ENCODE data around the gene SERPINA6. TPM values are rescaled to one million over a fixed set of nuclear protein-coding genes. Genes with fewer than 3 reads are reported as not detected.
"Not testable (repeated sequence)": the region's sequence is repeated elsewhere in the genome, so short reads cannot be mapped to it uniquely, and the experiment has no call there.

SERPINA6 gene
- total RNA-seq, 2 experiments from 2014 or later = not detected

GRCh38 chr14:94364037-94364436, 40.9 kb upstream of the SERPINA6 start:
- Mint-ChIP-seq H3K27ac (no peak overlapping the region), H3K9me3 (ENCODE audit: low read depth) (no peaks in the 10 kb centered on the region), H3K27me3 (peaks cover 5% of the 10 kb centered on the region), H3K4me1 (no peaks in the 10 kb centered on the region), H3K36me3 (ENCODE audit: low read depth) (no peaks in the 10 kb centered on the region), H3K4me3 (no peak overlapping the region)
- DNase-seq = no peak
- intact Hi-C loops (cut with DNase I, micrococcal nuclease) = loop anchor here in 1 of 2 experiments (1.0 kb wide), 1 partner anchor 16 kb away; no protein-coding TSS in a partner anchor
- ChIA-PET POLR2A (no interaction called here), CTCF (no interaction called here)
- no peak for ATAC-seq

DNA sequence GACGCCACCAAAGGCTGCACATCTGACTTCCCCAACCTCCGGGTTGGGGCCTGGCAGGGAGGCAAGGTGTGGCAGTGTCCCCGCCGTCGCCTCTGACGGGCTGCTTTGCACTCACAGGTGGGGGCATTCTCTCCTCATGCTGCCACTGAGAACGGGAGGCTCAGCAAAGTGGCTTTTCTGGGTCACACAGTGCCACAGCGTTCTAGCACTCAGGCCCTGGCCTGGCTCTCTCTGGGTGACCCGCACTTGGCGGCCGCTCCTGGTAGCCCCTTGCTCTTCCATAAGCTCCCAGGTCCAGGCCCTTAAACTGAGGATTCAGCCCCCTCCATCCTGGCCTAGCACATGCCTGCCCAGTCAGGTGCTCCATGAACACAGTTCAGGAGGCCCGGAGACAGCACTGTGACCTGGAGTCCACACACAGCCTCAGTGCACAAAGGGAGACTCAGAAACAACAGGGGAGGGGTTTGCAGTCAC, 40.1 kb upstream of the SERPINA6 start:
- no peak overlapping the region for H3K27ac Mint-ChIP-seq
- CTCF ChIA-PET = no interaction called here
- no peaks in the 10 kb centered on the region for H3K36me3 Mint-ChIP-seq (ENCODE audit: low read depth)
- ATAC-seq (no peak), DNase-seq (no peak)
- peaks cover under 1% of the 10 kb centered on the region for H3K4me1 Mint-ChIP-seq
- no peaks in the 10 kb centered on the region for H3K9me3 Mint-ChIP-seq (ENCODE audit: low read depth)
- POLR2A ChIA-PET = no interaction called here
- H3K4me3 Mint-ChIP-seq = no peak overlapping the region
- intact Hi-C loops (cut with DNase I, micrococcal nuclease) = no loop called here
- peaks cover 5% of the 10 kb centered on the region for H3K27me3 Mint-ChIP-seq

DNA sequence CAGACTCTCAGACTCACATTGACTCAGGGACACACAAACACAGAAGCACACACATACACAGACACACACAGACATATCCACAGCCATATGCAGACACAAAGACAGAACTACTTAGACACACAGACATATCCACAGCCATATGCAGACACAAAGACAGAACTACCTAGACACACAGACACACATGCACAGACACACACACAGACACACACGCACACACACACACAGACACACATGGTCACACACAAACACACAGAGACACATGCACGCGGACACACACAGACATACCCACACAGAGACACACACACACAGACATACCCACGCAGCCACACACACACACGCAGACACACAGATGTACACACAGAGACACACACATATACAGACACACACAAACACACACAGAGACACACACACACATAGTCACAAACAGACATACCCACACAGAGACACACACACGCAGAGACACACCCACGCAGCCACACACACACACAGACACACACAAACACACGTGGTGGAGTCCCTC, 39.5 kb upstream of the SERPINA6 start:
- intact Hi-C loops (cut with DNase I, micrococcal nuclease) = no loop called here
- CTCF ChIA-PET = no interaction called here
- no peak for DNase-seq
- POLR2A ChIA-PET = no interaction called here
- H3K4me1 Mint-ChIP-seq = peaks cover 5% of the 10 kb centered on the region
- no peaks in the 10 kb centered on the region for H3K9me3 Mint-ChIP-seq (ENCODE audit: low read depth)
- no peaks in the 10 kb centered on the region for H3K36me3 Mint-ChIP-seq (ENCODE audit: low read depth)
- H3K27ac Mint-ChIP-seq = peak overlapping the region; percentile 3
- ATAC-seq = no peak
- H3K27me3 Mint-ChIP-seq = peaks cover 7% of the 10 kb centered on the region
- no peak overlapping the region for H3K4me3 Mint-ChIP-seq

DNA sequence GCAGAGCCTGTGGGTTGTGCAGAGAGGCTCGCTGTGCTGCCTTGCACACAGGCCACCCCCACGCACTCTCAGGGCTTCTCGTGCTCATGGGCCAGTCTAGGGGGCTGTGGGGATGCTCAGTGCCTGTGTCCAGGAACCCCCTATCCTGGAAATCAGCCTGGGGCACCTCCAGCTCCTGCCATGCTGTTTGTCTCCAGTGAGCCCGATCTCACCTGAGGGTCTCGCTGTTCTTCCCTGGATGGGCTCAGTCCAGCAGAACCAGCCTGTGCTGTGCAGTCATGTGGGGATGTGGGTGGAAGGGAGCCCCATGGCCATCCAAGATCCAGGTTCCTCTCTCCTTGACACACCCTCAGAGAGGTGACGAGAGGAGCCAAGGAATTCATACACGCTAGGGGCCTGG, 38.5 kb upstream of the SERPINA6 start:
- H3K4me3 Mint-ChIP-seq = no peak overlapping the region
- H3K27ac Mint-ChIP-seq = no peak overlapping the region
- POLR2A ChIA-PET = no interaction called here
- H3K36me3 Mint-ChIP-seq (ENCODE audit: low read depth) = no peaks in the 10 kb centered on the region
- ATAC-seq = no peak
- intact Hi-C loops (cut with DNase I, micrococcal nuclease) = no loop called here
- no peak for DNase-seq
- CTCF ChIA-PET = interaction anchor here (0.6 to 1.1 kb wide), 2 partner anchors 13 to 327 kb away, joined by 3 to 4 read pairs; no protein-coding TSS in a partner anchor
- peaks cover 7% of the 10 kb centered on the region for H3K4me1 Mint-ChIP-seq
- H3K9me3 Mint-ChIP-seq (ENCODE audit: low read depth) = peaks cover under 1% of the 10 kb centered on the region
- peaks cover 7% of the 10 kb centered on the region for H3K27me3 Mint-ChIP-seq

- intact Hi-C loops (cut with DNase I, micrococcal nuclease) = no loop called here
- Mint-ChIP-seq H3K9me3 (ENCODE audit: low read depth) (peaks cover 5% of the 10 kb centered on the region), H3K27me3 (peaks cover 11% of the 10 kb centered on the region), H3K27ac (no peak overlapping the region), H3K36me3 (ENCODE audit: low read depth) (no peaks in the 10 kb centered on the region), H3K4me1 (peaks cover 13% of the 10 kb centered on the region), H3K4me3 (no peak overlapping the region)
- ATAC-seq (no peak), DNase-seq (no peak)
- CTCF ChIA-PET = interaction anchor here (1.1 to 1.5 kb wide), 2 partner anchors 12 kb away, joined by 3 to 4 read pairs; no protein-coding TSS in a partner anchor
- POLR2A ChIA-PET = no interaction called here
Measured at GRCh38 chr14:94360945-94361565, 37.9 kb upstream of the SERPINA6 start.

DNA sequence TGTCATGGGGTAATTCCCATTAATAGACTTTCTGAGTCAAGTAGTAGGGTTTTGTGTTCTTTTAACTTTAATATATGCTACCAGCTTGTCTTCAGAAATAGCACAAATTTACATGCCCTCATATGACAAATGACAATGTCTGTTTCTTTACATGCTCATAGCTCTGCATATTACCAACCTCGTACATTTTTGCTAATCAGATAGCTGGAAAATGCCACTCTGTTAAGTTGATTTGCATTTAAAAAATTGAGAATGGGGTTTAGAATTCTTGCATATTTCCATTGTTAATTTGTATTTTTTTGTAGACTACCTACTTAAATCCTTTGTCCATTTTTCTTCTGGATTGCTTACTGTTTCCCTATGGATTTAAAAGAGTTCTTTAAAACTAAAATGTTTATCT, 34.0 kb upstream of the SERPINA6 start:
- POLR2A ChIA-PET = interaction anchor here (0.6 to 1.2 kb wide), 5 partner anchors 11 to 131 kb away, joined by 3 to 6 read pairs (median 4); no protein-coding TSS in a partner anchor

DNA sequence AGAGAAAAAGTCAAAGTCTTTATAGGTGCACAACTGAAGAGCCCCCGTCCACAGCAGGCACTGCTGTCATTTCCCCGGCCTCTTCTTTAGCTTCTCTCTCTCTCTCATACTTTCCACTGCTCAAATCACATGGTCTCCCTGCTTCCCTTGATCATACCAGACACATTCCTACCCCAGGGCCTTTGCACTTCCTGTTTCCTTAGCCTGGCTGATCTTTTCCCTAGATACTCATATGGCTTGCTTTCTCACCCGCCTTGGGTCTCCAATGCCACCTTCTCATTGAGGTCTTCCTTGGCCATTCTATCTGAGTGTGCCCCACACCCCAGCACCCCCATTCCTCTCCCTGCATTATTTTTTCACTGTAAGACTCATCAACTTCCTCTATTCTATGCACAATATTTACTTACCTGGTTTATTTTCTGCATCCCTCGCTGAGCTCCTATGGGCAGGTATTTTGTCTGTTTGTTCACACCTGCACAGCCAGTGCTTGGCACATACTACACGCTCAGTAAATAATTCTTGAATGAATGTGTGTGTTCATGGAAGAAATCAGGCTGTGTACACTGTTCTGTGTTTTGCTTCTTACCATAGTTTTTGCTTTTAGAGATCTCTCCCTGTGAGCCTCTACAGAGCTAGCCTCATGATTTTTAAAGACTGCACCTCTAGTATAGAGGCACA, 33.4 kb upstream of the SERPINA6 start:
- peaks cover 21% of the 10 kb centered on the region for H3K9me3 Mint-ChIP-seq (ENCODE audit: low read depth)
- no peak overlapping the region for H3K4me3 Mint-ChIP-seq
- H3K27ac Mint-ChIP-seq = peak overlapping the region; percentile 49
- ATAC-seq (no peak), DNase-seq (no peak)
- H3K27me3 Mint-ChIP-seq = peaks cover 6% of the 10 kb centered on the region
- POLR2A ChIA-PET = interaction anchor here (0.6 to 1.2 kb wide), 5 partner anchors 10 to 131 kb away, joined by 3 to 6 read pairs (median 4); no protein-coding TSS in a partner anchor
- CTCF ChIA-PET = interaction anchor here (0.6 to 1.5 kb wide), 4 partner anchors 15 to 333 kb away, joined by 3 to 4 read pairs (median 4); no protein-coding TSS in a partner anchor
- intact Hi-C loops (cut with DNase I, micrococcal nuclease) = loop anchor here (5.0 kb wide), 2 partner anchors 56 to 131 kb away; no protein-coding TSS in a partner anchor
- peaks cover 16% of the 10 kb centered on the region for H3K36me3 Mint-ChIP-seq (ENCODE audit: low read depth)
- peaks cover 47% of the 10 kb centered on the region for H3K4me1 Mint-ChIP-seq

More for the DNA sequence above, 34.0 kb upstream of the SERPINA6 start:
- no peak overlapping the region for H3K27ac Mint-ChIP-seq
- intact Hi-C loops (cut with DNase I, micrococcal nuclease) = loop anchor here (5.0 kb wide), 2 partner anchors 55 to 130 kb away; no protein-coding TSS in a partner anchor
- peaks cover 41% of the 10 kb centered on the region for H3K4me1 Mint-ChIP-seq
- H3K36me3 Mint-ChIP-seq (ENCODE audit: low read depth) = peaks cover 10% of the 10 kb centered on the region
- CTCF ChIA-PET = interaction anchor here (0.6 to 1.3 kb wide), 4 partner anchors 14 to 334 kb away, joined by 3 to 4 read pairs (median 3); no protein-coding TSS in a partner anchor
- H3K27me3 Mint-ChIP-seq = peaks cover 6% of the 10 kb centered on the region
- no peak overlapping the region for H3K4me3 Mint-ChIP-seq
- peaks cover 15% of the 10 kb centered on the region for H3K9me3 Mint-ChIP-seq (ENCODE audit: low read depth)
- DNase-seq (no peak), ATAC-seq (no peak)

- POLR2A ChIA-PET = interaction anchor here (1.2 kb wide), 2 partner anchors 9 to 35 kb away, joined by 4 to 5 read pairs; no protein-coding TSS in a partner anchor
- peak; percentile 16 for ATAC-seq
- intact Hi-C loops (cut with DNase I, micrococcal nuclease) = loop anchor here (1.0 to 5.0 kb wide), 5 partner anchors 9 to 194 kb away; no protein-coding TSS in a partner anchor
Measured at GRCh38 chr14:94355191-94355794, 32.2 kb upstream of the SERPINA6 start.

DNA sequence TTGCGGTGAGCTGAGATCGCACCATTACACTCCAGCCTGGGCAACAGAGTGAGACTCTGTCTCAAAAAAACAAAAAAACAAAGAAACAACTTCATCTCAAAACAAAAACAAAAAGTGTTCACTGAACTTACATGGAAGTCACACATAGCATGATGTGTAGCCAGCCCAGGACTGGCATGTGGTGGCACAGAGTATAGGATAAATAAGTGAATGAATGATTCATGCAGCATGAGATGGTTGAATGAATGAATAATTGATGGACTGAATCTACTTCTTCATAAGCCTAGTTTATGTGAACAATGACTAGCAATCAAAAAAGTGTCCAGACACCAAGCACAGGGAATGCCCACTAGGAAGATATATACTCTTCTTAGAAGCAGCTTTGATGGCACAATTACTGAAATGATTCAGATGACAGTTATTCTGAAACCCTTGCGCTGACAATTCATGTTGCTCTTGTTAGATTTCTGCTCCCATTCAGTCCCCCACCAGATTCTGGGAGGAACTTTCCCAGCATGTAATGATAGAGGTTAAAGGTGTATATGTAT, 31.6 kb upstream of the SERPINA6 start:
- ATAC-seq = peak; percentile 70

More at GRCh38 chr14:94355191-94355794, 32.2 kb upstream of the SERPINA6 start:
- Mint-ChIP-seq H3K27me3 (peaks cover 6% of the 10 kb centered on the region), H3K4me3 (no peak overlapping the region), H3K9me3 (ENCODE audit: low read depth) (peaks cover 24% of the 10 kb centered on the region), H3K4me1 (peaks cover 58% of the 10 kb centered on the region), H3K27ac (peak overlapping the region; percentile 84), H3K36me3 (ENCODE audit: low read depth) (peaks cover 20% of the 10 kb centered on the region)
- CTCF ChIA-PET = interaction anchor here (0.7 to 1.5 kb wide), 2 partner anchors 68 to 1429 kb away, joined by 3 to 4 read pairs; no protein-coding TSS in a partner anchor
- peak; percentile 65 for DNase-seq

GRCh38 chr14:94354190-94354589, 31.1 kb upstream of the SERPINA6 start:
- H3K27me3 Mint-ChIP-seq; intact Hi-C loops (cut with DNase I, micrococcal nuclease); ATAC-seq; POLR2A ChIA-PET; H3K4me3 Mint-ChIP-seq; DNase-seq; CTCF ChIA-PET: not testable (repeated sequence)
- peaks cover 24% of the 10 kb centered on the region for H3K9me3 Mint-ChIP-seq (ENCODE audit: low read depth)
- peak overlapping the region; percentile 84 for H3K27ac Mint-ChIP-seq
- H3K4me1 Mint-ChIP-seq = peaks cover 68% of the 10 kb centered on the region
- peaks cover 20% of the 10 kb centered on the region for H3K36me3 Mint-ChIP-seq (ENCODE audit: low read depth)

More for the DNA sequence above, 31.6 kb upstream of the SERPINA6 start:
- H3K27me3 Mint-ChIP-seq = peaks cover 6% of the 10 kb centered on the region
- H3K4me1 Mint-ChIP-seq = peaks cover 63% of the 10 kb centered on the region
- POLR2A ChIA-PET = interaction anchor here (1.2 kb wide), 2 partner anchors 8 to 35 kb away, joined by 4 to 5 read pairs; no protein-coding TSS in a partner anchor
- intact Hi-C loops (cut with DNase I, micrococcal nuclease) = loop anchor here (1.0 to 5.0 kb wide), 5 partner anchors 8 to 195 kb away; no protein-coding TSS in a partner anchor
- peaks cover 24% of the 10 kb centered on the region for H3K9me3 Mint-ChIP-seq (ENCODE audit: low read depth)
- H3K4me3 Mint-ChIP-seq = no peak overlapping the region
- CTCF ChIA-PET = interaction anchor here (0.7 to 1.5 kb wide), 2 partner anchors 68 to 1430 kb away, joined by 3 to 4 read pairs; no protein-coding TSS in a partner anchor
- peaks cover 20% of the 10 kb centered on the region for H3K36me3 Mint-ChIP-seq (ENCODE audit: low read depth)
- peak overlapping the region; percentile 84 for H3K27ac Mint-ChIP-seq
- DNase-seq = no peak

Measured in activated CD4-positive, alpha-beta T cell treated with anti-CD3 and anti-CD28 coated beads for 36 hours (primary cell).